Kidney (tissue), 14 donors: ENCODE data around the gene ENTPD7. TPM values are rescaled to one million over a fixed set of nuclear protein-coding genes. Genes with fewer than 3 reads are reported as not detected.
"Not testable (repeated sequence)": the region's sequence is repeated elsewhere in the genome, so short reads cannot be mapped to it uniquely, and the experiment has no call there.

Experiments
- DNase-seq, 5 donors: peaks; one replicate each; pipeline ENCODE4 v3.0.0-alpha.2; 2013 to 2020
- FAIRE-seq: peaks from 2 replicates; lab custom pipeline; 2012; peaks lifted over from hg19 to GRCh38; lab: Jason Lieb, UNC
- H3K27ac ChIP-seq, 2 donors: one replicate each; pipeline ENCODE4 v1.7.0; 2013; ENCODE audit warnings: low read depth in 2 of 2, low read length in 2 of 2, inconsistent platforms in 1 of 2
- H3K27me3 ChIP-seq: one replicate; pipeline ENCODE4 v1.7.1; 2013; ENCODE audit warnings: low read length, inconsistent platforms; ENCODE audit not compliant: control insufficient read depth, insufficient read depth
- H3K36me3 ChIP-seq, 3 donors: one replicate each; pipeline versions ENCODE4 v1.7.0 to v1.7.1; 2013; ENCODE audit warnings: low read length in 3 of 3, control low read depth in 1 of 3, inconsistent platforms in 1 of 3; ENCODE audit not compliant: insufficient read depth in 3 of 3, control insufficient read depth in 2 of 3
- H3K4me1 ChIP-seq, 3 donors: one replicate each; pipeline versions ENCODE4 v1.7.0 to v1.7.1; 2013; ENCODE audit warnings: low read length in 3 of 3, inconsistent platforms in 1 of 3, low read depth in 1 of 3; ENCODE audit not compliant: control insufficient read depth in 2 of 3, insufficient read depth in 2 of 3
- H3K4me3 ChIP-seq, 3 donors: one replicate each; pipeline versions ENCODE4 v1.7.0 to v1.8.1; 2013; ENCODE audit warnings: low read length in 3 of 3, control low read depth in 1 of 3, inconsistent platforms in 1 of 3
- H3K9ac ChIP-seq, 3 donors: one replicate each; pipeline versions ENCODE4 v1.7.0 to v1.7.1; 2013; ENCODE audit warnings: low read length in 3 of 3, control low read depth in 1 of 3, inconsistent platforms in 1 of 3
- H3K9me3 ChIP-seq, 3 donors: one replicate each; pipeline versions ENCODE4 v1.7.0 to v1.7.1; 2013; ENCODE audit warnings: low read length in 3 of 3, control low read depth in 1 of 3, inconsistent platforms in 1 of 3; ENCODE audit not compliant: control insufficient read depth in 2 of 3, insufficient read depth in 1 of 3
- CTCF ChIP-seq: IDR thresholded peaks from 3 replicates; pipeline ENCODE4 v1.5.1; 2012; ENCODE audit warnings: mild to moderate bottlenecking, moderate library complexity, borderline replicate concordance; ENCODE audit not compliant: insufficient read depth; ENCODE audit errors: extremely low read depth
- intact Hi-C: fragments of 100-400 bp; cut with DNase I; formaldehyde crosslinking; loops from one replicate; pipeline ENCODE4 v1.11.1; 2022
- polyA plus RNA-seq: library from polyadenylated mRNA; stranded (reverse); fragments of 350-450 nt; fragmentation: Illumina TruSeq; extraction: RNeasy Lipid Tissue Mini Kit (QIAGEN cat#74804); gene quantifications from one replicate; pipeline ENCODE4 v1.2.3, GENCODE V29; 2014; ENCODE audit warnings: low read depth, low replicate concordance; ENCODE audit not compliant: insufficient read depth
- total RNA-seq: library from RNA; stranded (reverse); fragmentation: NEBNext Ultra II Directional; extraction: Animal tissue kit (Norgen Biotek cat#: 25700); gene quantifications from one replicate; pipeline ENCODE4 v1.2.1, GENCODE V29; 2021
- donor health status: control.
- donor health status: control.
- donor health status: control.
- donor health status: control.
- donor health status: control.
- donor health status: DM: yes; HTN: yes; CAD: no.
- donor health status: Normal renal cell carcinoma (clear cell type).

The ENTPD7 gene
- total and polyA plus RNA-seq, 2 donors from 2014 or later = 1.4 to 16.1 TPM

- Histone ChIP-seq H3K9ac (peak overlapping the region; percentile 21 to 83 (median 45)), H3K36me3 (no peaks in the 10 kb centered on the region), H3K4me1 (peaks cover 2 to 29% (median 21%) of the 10 kb centered on the region in 3 donors), H3K9me3 (no peaks in the 10 kb centered on the region), H3K27ac (peak overlapping the region; percentile 98), H3K27me3 (no peaks in the 10 kb centered on the region), H3K4me3 (peak overlapping the region; percentile 52 to 68 (median 62))
- FAIRE-seq = no peak
- intact Hi-C loops = no loop called here
- peak in 1 of 5 donors; percentile 58 for DNase-seq
- TF ChIP-seq CTCF = no peak
Measured at GRCh38 chr10:99621454-99622251, 37.7 kb upstream of the ENTPD7 start.

GRCh38 chr10:99623919-99624318, 35.4 kb upstream of the ENTPD7 start:
- H3K27ac ChIP-seq = no peak overlapping the region
- H3K36me3 ChIP-seq = no peaks in the 10 kb centered on the region
- H3K4me3 ChIP-seq = no peak overlapping the region
- H3K9ac ChIP-seq = no peak overlapping the region
- intact Hi-C loops = no loop called here
- H3K9me3 ChIP-seq = no peaks in the 10 kb centered on the region
- FAIRE-seq (no peak), DNase-seq (no peak)
- H3K27me3 ChIP-seq = no peaks in the 10 kb centered on the region
- TF ChIP-seq CTCF = no peak
- peaks cover 1 to 15% (median 5%) of the 10 kb centered on the region in 3 donors for H3K4me1 ChIP-seq

- H3K9me3 ChIP-seq, H3K36me3 ChIP-seq, H3K27ac ChIP-seq, FAIRE-seq, intact Hi-C loops, H3K27me3 ChIP-seq, H3K9ac ChIP-seq, DNase-seq, H3K4me1 ChIP-seq, H3K4me3 ChIP-seq: not testable (repeated sequence)
Measured at GRCh38 chr10:99625124-99625523, 34.2 kb upstream of the ENTPD7 start.

- FAIRE-seq (no peak), DNase-seq (no peak)
- Histone ChIP-seq H3K4me3 (no peak overlapping the region), H3K27me3 (no peaks in the 10 kb centered on the region), H3K4me1 (no peaks in the 10 kb centered on the region), H3K27ac (no peak overlapping the region), H3K36me3 (no peaks in the 10 kb centered on the region), H3K9ac (no peak overlapping the region), H3K9me3 (no peaks in the 10 kb centered on the region)
- intact Hi-C loops = no loop called here
- no peak for TF ChIP-seq CTCF
Measured at GRCh38 chr10:99628923-99629624, 30.2 kb upstream of the ENTPD7 start.
